Natural killer cell treated with Interleukin-12 subunit alpha and Interleukin-12 subunit beta and Interleukin-15 and Interleukin-18, amount 100 ng/mL, for 72 hours (primary cell): ENCODE measurements around the gene MRNIP. TPM values are rescaled to one million over a fixed set of nuclear protein-coding genes. Genes with fewer than 3 reads are reported as not detected.
A peak's percentile ranks its signal among the peaks of the same experiment; 100 is the strongest.

Source experiments
- ATAC-seq, 2 donors: fragments of 150-1000 bp; cut with Tn5 transposase in 1 of 2; sonication (Bioruptor Pico), chemical (Tn5 transposase) in 1 of 2; 2 replicates each; pipeline ENCODE4 v1.10.0; 2021
- DNase-seq: peaks from one replicate; pipeline ENCODE4 v3.0.0; 2022; ENCODE audit warnings: low spot score
- H3K27ac Mint-ChIP-seq, 2 donors: 1 replicate in 1 of 2; 2 replicates in 1 of 2; pipeline ENCODE4 v1.8.0; 2022; ENCODE audit warnings: mixed read lengths in 2 of 2, mild to moderate bottlenecking in 1 of 2, moderate library complexity in 1 of 2
- H3K27me3 Mint-ChIP-seq, 2 donors: 1 replicate in 1 of 2; 2 replicates in 1 of 2; pipeline ENCODE4 v1.8.0; 2022; ENCODE audit warnings: mixed read lengths in 2 of 2
- H3K36me3 Mint-ChIP-seq: one replicate; pipeline ENCODE4 v1.8.0; 2022; ENCODE audit warnings: mixed read lengths
- H3K4me1 Mint-ChIP-seq, 2 donors: 1 replicate in 1 of 2; 2 replicates in 1 of 2; pipeline ENCODE4 v1.8.0; 2022; ENCODE audit warnings: low read depth in 2 of 2, mixed read lengths in 2 of 2, mild to moderate bottlenecking in 1 of 2
- H3K4me3 Mint-ChIP-seq: one replicate; pipeline ENCODE4 v1.8.0; 2022; ENCODE audit warnings: mixed read lengths
- H3K9me3 Mint-ChIP-seq: 2 replicates; pipeline ENCODE4 v1.8.0; 2022; ENCODE audit warnings: mixed read lengths
- total RNA-seq, 2 donors: library from RNA; stranded (reverse); gene quantifications; one replicate each; pipeline ENCODE4 v1.2.3, GENCODE V29; 2022

The MRNIP gene
- total RNA-seq, 2 donors from 2014 or later, result 15.9 to 25.2 TPM

- peak; percentile 81 to 82 for ATAC-seq
- Mint-ChIP-seq H3K27me3 (no peaks in the 10 kb centered on the region), H3K36me3 (peaks cover 13% of the 10 kb centered on the region), H3K4me1 (peaks cover 45 to 48% of the 10 kb centered on the region in 2 donors), H3K4me3 (peak overlapping the region; percentile 81), H3K27ac (peak overlapping the region; percentile 90 to 93), H3K9me3 (no peaks in the 10 kb centered on the region)
- peak; percentile 93 for DNase-seq
Observed at GRCh38 chr5:179821298-179822058, 37.1 kb downstream of the MRNIP start.

GRCh38 chr5:179820483-179821297 is 37.9 kb downstream of the MRNIP start, which contains the start of gene SQSTM1:
Gene SQSTM1 (plus strand): TSS chr5:179820905. CDS start chr5:179820937, 32 bp downstream.
- peak within 1 kb of the TSS; percentile 90 to 96 for H3K27ac Mint-ChIP-seq

DNA sequence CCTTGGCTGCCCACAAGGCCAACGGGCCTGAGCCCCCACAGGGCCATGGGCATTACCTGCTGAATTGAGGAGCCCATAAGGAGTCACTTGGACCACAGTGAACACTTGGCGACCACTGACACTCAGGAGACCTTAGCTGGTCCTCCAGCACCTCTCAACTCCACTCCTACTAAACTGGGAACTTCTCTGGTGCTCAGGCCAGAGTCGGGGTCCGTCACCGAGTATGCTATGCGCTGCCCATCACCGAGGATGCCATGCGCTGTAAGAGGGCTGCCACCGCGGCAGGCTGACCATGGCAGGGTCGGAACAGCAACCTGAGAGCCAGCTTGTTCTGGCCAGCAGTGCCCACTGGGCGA is 38.5 kb downstream of the MRNIP start:
- Mint-ChIP-seq H3K36me3 (peaks cover 13% of the 10 kb centered on the region), H3K4me3 (peak overlapping the region; percentile 74)

More at GRCh38 chr5:179820483-179821297, 37.9 kb downstream of the MRNIP start, which contains the start of gene SQSTM1:
- ATAC-seq (peak; percentile 68 to 75), DNase-seq (peak; percentile 89)
- Mint-ChIP-seq H3K36me3 (peaks cover 13% of the 10 kb centered on the region), H3K27me3 (no peaks in the 10 kb centered on the region), H3K4me3 (peak within 1 kb of the TSS; percentile 81), H3K9me3 (no peaks in the 10 kb centered on the region), H3K4me1 (peaks cover 45 to 49% of the 10 kb centered on the region in 2 donors)

DNA sequence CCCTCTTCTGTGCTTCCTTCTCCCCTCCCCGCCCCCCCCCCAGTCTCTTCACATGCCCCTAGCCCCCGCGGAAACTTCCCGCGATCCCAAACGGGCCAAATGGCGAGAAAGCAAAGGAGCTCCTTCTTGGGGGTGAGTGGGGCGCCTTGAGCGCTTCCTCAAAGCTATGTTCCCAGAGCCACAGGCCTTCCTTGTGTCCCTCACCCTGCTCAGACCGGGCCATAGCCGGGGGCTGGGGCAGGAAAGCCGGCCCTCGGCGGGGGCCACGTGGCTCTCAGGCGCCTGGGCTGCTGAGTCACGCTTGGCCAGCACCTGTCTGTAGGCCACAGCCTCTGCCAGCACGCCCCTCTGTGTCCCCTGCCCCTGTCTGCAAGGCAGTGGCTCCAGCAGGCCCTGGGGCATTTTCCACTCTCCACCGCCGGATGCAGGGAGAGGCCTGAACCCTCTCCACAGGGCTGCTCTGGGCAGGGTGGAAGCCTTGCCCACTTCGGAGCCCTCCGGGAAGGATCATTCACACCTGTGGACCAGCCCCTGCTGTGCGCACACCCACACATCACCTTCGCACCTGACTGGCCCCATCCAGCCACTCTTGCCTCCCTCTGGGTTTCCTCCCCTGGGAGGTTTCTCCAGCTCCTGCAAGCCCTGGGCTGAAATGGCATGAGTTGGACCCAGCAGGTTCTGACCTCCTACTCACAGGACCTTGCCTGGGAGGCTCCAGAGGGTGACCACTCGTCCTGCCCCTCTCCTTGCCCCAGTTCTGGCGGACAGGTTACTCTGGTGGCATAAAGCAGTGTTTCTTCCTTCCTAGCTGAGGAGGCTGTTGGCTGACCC is 39.1 kb downstream of the MRNIP start:
- DNase-seq (peak; percentile 85), ATAC-seq (peak; percentile 48 to 58)

More for the DNA sequence above, 38.5 kb downstream of the MRNIP start:
- ATAC-seq (no peak), DNase-seq (no peak)
- no peaks in the 10 kb centered on the region for H3K9me3 Mint-ChIP-seq
- peaks cover 45 to 51% of the 10 kb centered on the region in 2 donors for H3K4me1 Mint-ChIP-seq
- no peaks in the 10 kb centered on the region for H3K27me3 Mint-ChIP-seq
- H3K27ac Mint-ChIP-seq, result peak overlapping the region; percentile 87 to 96

GRCh38 chr5:179818746-179819295 is 39.8 kb downstream of the MRNIP start:
- Mint-ChIP-seq H3K4me1 (peaks cover 39 to 44% of the 10 kb centered on the region in 2 donors), H3K4me3 (peak overlapping the region; percentile 75), H3K27me3 (no peaks in the 10 kb centered on the region), H3K36me3 (peaks cover 7% of the 10 kb centered on the region), H3K27ac (peak overlapping the region; percentile 87 to 96), H3K9me3 (no peaks in the 10 kb centered on the region)
- DNase-seq (peak; percentile 99), ATAC-seq (peak; percentile 78 to 84)

More for the DNA sequence above, 39.1 kb downstream of the MRNIP start:
- Mint-ChIP-seq H3K27ac (peak overlapping the region; percentile 87 to 96), H3K36me3 (peaks cover 10% of the 10 kb centered on the region), H3K4me3 (peak overlapping the region; percentile 74), H3K9me3 (no peaks in the 10 kb centered on the region), H3K4me1 (peaks cover 41 to 48% of the 10 kb centered on the region in 2 donors), H3K27me3 (no peaks in the 10 kb centered on the region)

- Mint-ChIP-seq H3K36me3 (peaks cover 7% of the 10 kb centered on the region), H3K9me3 (no peaks in the 10 kb centered on the region), H3K4me1 (peaks cover 39 to 40% of the 10 kb centered on the region in 2 donors), H3K27ac (peak overlapping the region; percentile 87 to 96), H3K27me3 (no peaks in the 10 kb centered on the region), H3K4me3 (peak overlapping the region; percentile 75)
- ATAC-seq (no peak), DNase-seq (no peak)
Observed at GRCh38 chr5:179817890-179818745, 40.5 kb downstream of the MRNIP start.

DNA sequence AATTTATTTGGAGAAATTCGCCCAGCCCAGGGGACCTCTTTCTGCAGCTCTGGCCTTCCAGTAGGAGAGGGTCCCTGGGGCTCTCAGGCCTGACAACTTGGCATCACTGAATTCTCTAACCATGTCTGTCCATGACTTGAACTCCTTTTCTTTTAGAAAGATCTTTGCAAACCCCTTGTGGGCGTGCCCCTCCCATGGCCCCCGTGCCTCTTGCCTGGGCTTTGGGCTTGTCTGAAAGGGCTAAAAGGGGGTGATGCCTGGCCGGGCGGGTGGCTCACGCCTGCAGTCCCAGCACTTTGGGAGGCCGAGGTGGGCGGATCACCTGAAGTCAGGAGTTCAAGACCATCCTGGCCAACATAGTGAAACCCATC is 41.2 kb downstream of the MRNIP start:
- Mint-ChIP-seq H3K4me3 (peak overlapping the region; percentile 75), H3K9me3 (no peaks in the 10 kb centered on the region), H3K36me3 (peaks cover 7% of the 10 kb centered on the region), H3K27ac (peak overlapping the region; percentile 87 to 96), H3K27me3 (no peaks in the 10 kb centered on the region), H3K4me1 (peaks cover 32 to 33% of the 10 kb centered on the region in 2 donors)
- DNase-seq, result no peak
- ATAC-seq, result no peak

DNA sequence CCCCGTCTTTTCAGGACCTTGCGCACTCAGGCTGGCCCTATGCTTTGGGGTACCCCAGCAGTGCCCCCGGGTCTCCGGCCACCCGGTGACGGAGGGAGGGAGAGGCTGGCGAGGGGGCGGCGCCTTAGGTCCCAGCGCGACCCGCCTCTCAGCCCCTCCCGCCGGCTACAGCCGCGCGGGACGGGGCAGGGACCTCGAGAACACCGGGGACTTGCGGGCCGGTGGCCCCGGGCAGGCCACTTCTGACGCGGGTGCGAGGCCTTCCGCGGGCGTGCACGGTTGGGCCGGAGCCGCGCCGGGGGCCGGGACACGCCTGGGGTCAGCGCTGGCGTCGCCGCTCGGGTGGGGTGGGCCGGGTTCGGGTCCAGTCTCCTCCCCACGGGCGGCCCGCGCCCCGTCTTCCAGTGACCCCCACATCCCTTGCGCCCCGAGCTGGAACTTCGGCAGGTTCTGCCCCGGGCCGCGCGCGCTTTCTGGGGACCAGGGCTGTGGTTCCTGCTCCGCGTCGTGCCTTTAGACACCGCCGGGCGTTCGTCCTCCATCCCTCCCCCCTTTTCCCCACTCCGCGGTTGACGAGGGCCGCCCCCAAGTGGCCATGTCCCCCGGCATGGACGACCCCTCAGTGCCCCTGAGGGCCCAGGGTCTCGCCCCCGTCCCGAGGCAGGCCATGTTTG is 41.7 kb downstream of the MRNIP start:
- Mint-ChIP-seq H3K9me3 (no peaks in the 10 kb centered on the region), H3K27ac (peak overlapping the region; percentile 87 to 96), H3K36me3 (peaks cover 2% of the 10 kb centered on the region), H3K4me1 (peaks cover 27 to 28% of the 10 kb centered on the region in 2 donors), H3K4me3 (peak overlapping the region; percentile 75), H3K27me3 (no peaks in the 10 kb centered on the region)
- DNase-seq (no peak), ATAC-seq (no peak)

GRCh38 chr5:179816401-179816795 is 42.2 kb downstream of the MRNIP start:
- Mint-ChIP-seq H3K36me3 (no peaks in the 10 kb centered on the region), H3K4me1 (peaks cover 22 to 25% of the 10 kb centered on the region in 2 donors), H3K27ac (no peak overlapping the region), H3K9me3 (no peaks in the 10 kb centered on the region), H3K4me3 (no peak overlapping the region), H3K27me3 (no peaks in the 10 kb centered on the region)
- no peak for DNase-seq
- no peak for ATAC-seq

- Mint-ChIP-seq H3K27me3 (no peaks in the 10 kb centered on the region), H3K27ac (peak overlapping the region in 1 of 2 donors; percentile 71), H3K4me1 (peaks cover 21 to 25% of the 10 kb centered on the region in 2 donors), H3K9me3 (no peaks in the 10 kb centered on the region), H3K4me3 (peak overlapping the region; percentile 67), H3K36me3 (no peaks in the 10 kb centered on the region)
- no peak for ATAC-seq
- DNase-seq, result no peak
Observed at GRCh38 chr5:179815491-179816249, 42.9 kb downstream of the MRNIP start.

- Mint-ChIP-seq H3K4me3 (no peak overlapping the region), H3K4me1 (peaks cover 13 to 15% of the 10 kb centered on the region in 2 donors), H3K36me3 (no peaks in the 10 kb centered on the region), H3K27me3 (no peaks in the 10 kb centered on the region), H3K27ac (no peak overlapping the region), H3K9me3 (no peaks in the 10 kb centered on the region)
- ATAC-seq (no peak), DNase-seq (no peak)
Observed at GRCh38 chr5:179814090-179814489, 44.5 kb downstream of the MRNIP start.
